ENCODE results near the gene LRRC42. TPM values are rescaled to one million over a fixed set of nuclear protein-coding genes. Genes with fewer than 3 reads are reported as not detected.

LRRC42 gene
- total and polyA plus RNA-seq, 4 donors, result 9.8 to 14.8 (median 10.9) TPM

- no peak for TF ChIP-seq HNF4G (IDR thresholded peaks at IDR 0.05)
- TF ChIP-seq RXRA (IDR thresholded peaks at IDR 0.05), result no peak
- no peak for TF ChIP-seq EGR1 (IDR thresholded peaks at IDR 0.05; ENCODE audit: low read depth in 2 of 2)
- TF ChIP-seq YY1 (IDR thresholded peaks at IDR 0.05), result no peak
- no peak for TF ChIP-seq RAD21 (IDR thresholded peaks at IDR 0.05)
- TF ChIP-seq, protein P1, sequence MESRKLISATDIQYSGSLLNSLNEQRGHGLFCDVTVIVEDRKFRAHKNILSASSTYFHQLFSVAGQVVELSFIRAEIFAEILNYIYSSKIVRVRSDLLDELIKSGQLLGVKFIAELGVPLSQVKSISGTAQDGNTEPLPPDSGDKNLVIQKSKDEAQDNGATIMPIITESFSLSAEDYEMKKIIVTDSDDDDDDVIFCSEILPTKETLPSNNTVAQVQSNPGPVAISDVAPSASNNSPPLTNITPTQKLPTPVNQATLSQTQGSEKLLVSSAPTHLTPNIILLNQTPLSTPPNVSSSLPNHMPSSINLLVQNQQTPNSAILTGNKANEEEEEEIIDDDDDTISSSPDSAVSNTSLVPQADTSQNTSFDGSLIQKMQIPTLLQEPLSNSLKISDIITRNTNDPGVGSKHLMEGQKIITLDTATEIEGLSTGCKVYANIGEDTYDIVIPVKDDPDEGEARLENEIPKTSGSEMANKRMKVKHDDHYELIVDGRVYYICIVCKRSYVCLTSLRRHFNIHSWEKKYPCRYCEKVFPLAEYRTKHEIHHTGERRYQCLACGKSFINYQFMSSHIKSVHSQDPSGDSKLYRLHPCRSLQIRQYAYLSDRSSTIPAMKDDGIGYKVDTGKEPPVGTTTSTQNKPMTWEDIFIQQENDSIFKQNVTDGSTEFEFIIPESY (IDR thresholded peaks at IDR 0.05), result no peak
- TF ChIP-seq, protein P2, sequence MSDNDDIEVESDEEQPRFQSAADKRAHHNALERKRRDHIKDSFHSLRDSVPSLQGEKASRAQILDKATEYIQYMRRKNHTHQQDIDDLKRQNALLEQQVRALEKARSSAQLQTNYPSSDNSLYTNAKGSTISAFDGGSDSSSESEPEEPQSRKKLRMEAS (IDR thresholded peaks at IDR 0.05), result no peak
- TF ChIP-seq FOXA1 (IDR thresholded peaks at IDR 0.05), result no peak
- TF ChIP-seq, protein P3, sequence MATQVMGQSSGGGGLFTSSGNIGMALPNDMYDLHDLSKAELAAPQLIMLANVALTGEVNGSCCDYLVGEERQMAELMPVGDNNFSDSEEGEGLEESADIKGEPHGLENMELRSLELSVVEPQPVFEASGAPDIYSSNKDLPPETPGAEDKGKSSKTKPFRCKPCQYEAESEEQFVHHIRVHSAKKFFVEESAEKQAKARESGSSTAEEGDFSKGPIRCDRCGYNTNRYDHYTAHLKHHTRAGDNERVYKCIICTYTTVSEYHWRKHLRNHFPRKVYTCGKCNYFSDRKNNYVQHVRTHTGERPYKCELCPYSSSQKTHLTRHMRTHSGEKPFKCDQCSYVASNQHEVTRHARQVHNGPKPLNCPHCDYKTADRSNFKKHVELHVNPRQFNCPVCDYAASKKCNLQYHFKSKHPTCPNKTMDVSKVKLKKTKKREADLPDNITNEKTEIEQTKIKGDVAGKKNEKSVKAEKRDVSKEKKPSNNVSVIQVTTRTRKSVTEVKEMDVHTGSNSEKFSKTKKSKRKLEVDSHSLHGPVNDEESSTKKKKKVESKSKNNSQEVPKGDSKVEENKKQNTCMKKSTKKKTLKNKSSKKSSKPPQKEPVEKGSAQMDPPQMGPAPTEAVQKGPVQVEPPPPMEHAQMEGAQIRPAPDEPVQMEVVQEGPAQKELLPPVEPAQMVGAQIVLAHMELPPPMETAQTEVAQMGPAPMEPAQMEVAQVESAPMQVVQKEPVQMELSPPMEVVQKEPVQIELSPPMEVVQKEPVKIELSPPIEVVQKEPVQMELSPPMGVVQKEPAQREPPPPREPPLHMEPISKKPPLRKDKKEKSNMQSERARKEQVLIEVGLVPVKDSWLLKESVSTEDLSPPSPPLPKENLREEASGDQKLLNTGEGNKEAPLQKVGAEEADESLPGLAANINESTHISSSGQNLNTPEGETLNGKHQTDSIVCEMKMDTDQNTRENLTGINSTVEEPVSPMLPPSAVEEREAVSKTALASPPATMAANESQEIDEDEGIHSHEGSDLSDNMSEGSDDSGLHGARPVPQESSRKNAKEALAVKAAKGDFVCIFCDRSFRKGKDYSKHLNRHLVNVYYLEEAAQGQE (IDR thresholded peaks at IDR 0.05), result no peak
- TF ChIP-seq, protein P4, sequence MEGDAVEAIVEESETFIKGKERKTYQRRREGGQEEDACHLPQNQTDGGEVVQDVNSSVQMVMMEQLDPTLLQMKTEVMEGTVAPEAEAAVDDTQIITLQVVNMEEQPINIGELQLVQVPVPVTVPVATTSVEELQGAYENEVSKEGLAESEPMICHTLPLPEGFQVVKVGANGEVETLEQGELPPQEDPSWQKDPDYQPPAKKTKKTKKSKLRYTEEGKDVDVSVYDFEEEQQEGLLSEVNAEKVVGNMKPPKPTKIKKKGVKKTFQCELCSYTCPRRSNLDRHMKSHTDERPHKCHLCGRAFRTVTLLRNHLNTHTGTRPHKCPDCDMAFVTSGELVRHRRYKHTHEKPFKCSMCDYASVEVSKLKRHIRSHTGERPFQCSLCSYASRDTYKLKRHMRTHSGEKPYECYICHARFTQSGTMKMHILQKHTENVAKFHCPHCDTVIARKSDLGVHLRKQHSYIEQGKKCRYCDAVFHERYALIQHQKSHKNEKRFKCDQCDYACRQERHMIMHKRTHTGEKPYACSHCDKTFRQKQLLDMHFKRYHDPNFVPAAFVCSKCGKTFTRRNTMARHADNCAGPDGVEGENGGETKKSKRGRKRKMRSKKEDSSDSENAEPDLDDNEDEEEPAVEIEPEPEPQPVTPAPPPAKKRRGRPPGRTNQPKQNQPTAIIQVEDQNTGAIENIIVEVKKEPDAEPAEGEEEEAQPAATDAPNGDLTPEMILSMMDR (IDR thresholded peaks at IDR 0.05; ENCODE audit: low read depth, low read length, missing input control), result no peak
- TF ChIP-seq SP1 (IDR thresholded peaks at IDR 0.05), result no peak
- TF ChIP-seq, protein P5, sequence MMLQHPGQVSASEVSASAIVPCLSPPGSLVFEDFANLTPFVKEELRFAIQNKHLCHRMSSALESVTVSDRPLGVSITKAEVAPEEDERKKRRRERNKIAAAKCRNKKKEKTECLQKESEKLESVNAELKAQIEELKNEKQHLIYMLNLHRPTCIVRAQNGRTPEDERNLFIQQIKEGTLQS (IDR thresholded peaks at IDR 0.05), result no peak
- no peak for TF ChIP-seq HNF4A (conservative IDR thresholded peaks at IDR 0.05)
- TF ChIP-seq TAF1 (conservative IDR thresholded peaks at IDR 0.05), result no peak
- TF ChIP-seq NR2F2 (IDR thresholded peaks at IDR 0.05), result no peak
- no peak for TF ChIP-seq FOXA2 (IDR thresholded peaks at IDR 0.05)
- no peak for TF ChIP-seq JUND (IDR thresholded peaks at IDR 0.05)
- 94% methylated on average over 13 of the region's 13 CpGs for WGBS
- no peaks in the 10 kb centered on the region for H3K27me3 ChIP-seq (ENCODE audit: control insufficient read depth in 4 of 4, insufficient read depth in 4 of 4, low read length in 3 of 4)
- no peak overlapping the region for H3K27ac ChIP-seq (ENCODE audit: low read depth in 1 of 2, low read length in 2 of 2)
- H3K9me3 ChIP-seq (ENCODE audit: control insufficient read depth in 4 of 4, low read length in 3 of 4), result no peaks in the 10 kb centered on the region
- no peak overlapping the region for H3K9ac ChIP-seq (ENCODE audit: low read depth in 1 of 2, low read length in 2 of 2)
- H3K36me3 ChIP-seq (ENCODE audit: control insufficient read depth in 4 of 4, insufficient read depth in 3 of 4, low read depth in 1 of 4, low read length in 3 of 4), result no peaks in the 10 kb centered on the region
- no peak overlapping the region for H3K4me3 ChIP-seq (ENCODE audit: low read depth in 1 of 3, low read length in 3 of 3)
- H3K4me1 ChIP-seq (ENCODE audit: control insufficient read depth in 4 of 4, insufficient read depth in 4 of 4, low read length in 3 of 4), result peaks cover 4 to 23% (median 8%) of the 10 kb centered on the region in 4 donors
- DNase-seq (ENCODE audit: low spot score), result no peak
These were observed 33.7 kb downstream of the LRRC42 start for GRCh38 chr1:53979712-53980450.
